ENCODE data around the gene CLEC4A.
A peak's percentile ranks its signal among the peaks of the same experiment; 100 is the strongest.
"Not testable (repeated sequence)": the region's sequence is repeated elsewhere in the genome, so short reads cannot be mapped to it uniquely, and the experiment has no call there.

Gene CLEC4A

DNA sequence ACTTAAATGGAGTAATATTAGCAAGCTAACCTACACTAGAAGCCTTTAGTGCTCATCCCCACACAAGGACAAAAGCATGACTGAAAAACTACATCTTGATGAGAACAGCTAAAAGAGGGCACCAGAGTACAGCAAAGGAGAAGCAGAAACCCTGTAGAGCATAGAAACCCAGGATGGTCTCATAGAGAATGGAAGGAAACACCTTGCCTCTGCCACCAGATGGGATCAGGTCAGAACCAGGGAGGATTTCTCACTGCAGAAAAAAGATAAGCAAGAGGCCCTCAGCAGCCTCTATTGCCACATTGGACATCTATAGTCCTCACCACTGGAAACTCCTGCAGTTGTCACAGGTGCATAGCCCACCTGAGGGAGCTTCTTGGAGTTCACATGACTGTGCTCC, 19.8 kb downstream of the CLEC4A start:
- H3K9me3 ChIP-seq (ENCODE audit: insufficient read depth, low read length), result peaks cover 36% of the 10 kb centered on the region
- no peaks in the 10 kb centered on the region for H3K36me3 ChIP-seq (ENCODE audit: insufficient read depth, insufficient read length, low read length)
- TF ChIP-seq SUZ12 (IDR thresholded peaks at IDR 0.05; ENCODE audit: extremely low read depth, insufficient read depth, insufficient read length) (no peak), ZNF274 (IDR thresholded peaks at IDR 0.05; ENCODE audit: low read depth, low read length) (no peak), YY1 (IDR thresholded peaks at IDR 0.05; ENCODE audit: insufficient read depth, insufficient read length) (no peak)
- H3K9ac ChIP-seq (ENCODE audit: insufficient read length, low read depth), result no peak overlapping the region
- no peak overlapping the region for H3K4me3 ChIP-seq (ENCODE audit: insufficient read length, low read depth)
- peaks cover 7% of the 10 kb centered on the region for H3K4me1 ChIP-seq (ENCODE audit: insufficient read depth, insufficient read length)
- H3K27me3 ChIP-seq (ENCODE audit: insufficient read depth, insufficient read length), result no peaks in the 10 kb centered on the region
- no peak for DNase-seq (ENCODE audit: low read depth, low spot score)

DNA sequence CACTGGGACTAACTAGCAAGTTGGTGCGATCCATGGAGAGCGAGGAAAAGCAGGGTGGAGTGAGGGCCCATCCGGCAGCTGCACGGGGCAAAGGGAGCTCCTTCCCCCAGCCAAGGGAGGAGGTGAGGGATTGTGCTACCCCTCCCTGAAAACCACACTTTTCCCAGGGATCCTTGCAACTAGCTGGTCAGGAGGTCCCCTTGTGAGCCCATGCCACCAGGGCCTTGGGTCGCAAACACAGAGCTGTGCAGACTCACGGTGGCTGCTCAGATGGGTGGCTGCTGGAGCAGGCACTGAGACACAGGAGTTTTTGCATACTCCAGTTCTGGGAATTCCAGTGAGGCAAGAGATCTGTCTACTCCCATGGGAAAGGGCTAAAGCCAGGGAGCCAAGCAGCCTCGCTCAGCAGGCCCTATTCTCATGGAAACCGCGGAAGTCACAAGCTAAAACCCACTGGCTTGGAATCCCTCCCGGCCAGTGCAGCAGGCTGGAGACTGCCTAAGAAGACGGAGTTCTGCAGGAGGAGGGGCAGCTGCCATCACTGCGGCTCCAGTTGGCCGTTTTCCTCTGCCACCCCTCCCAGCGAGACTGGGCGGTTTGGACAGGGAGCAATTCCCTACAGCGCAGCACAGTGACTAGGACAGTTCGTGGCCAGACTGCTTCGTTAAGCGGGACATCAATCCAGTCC, 22.5 kb downstream of the CLEC4A start:
- peak; percentile 99 for DNase-seq (ENCODE audit: low read depth, low spot score)
- Histone ChIP-seq H3K27me3 (ENCODE audit: insufficient read depth, insufficient read length) (no peaks in the 10 kb centered on the region), H3K36me3 (ENCODE audit: insufficient read depth, insufficient read length, low read length) (no peaks in the 10 kb centered on the region), H3K9ac (ENCODE audit: insufficient read length, low read depth) (peak overlapping the region; percentile 62), H3K4me1 (ENCODE audit: insufficient read depth, insufficient read length) (peaks cover 7% of the 10 kb centered on the region), H3K9me3 (ENCODE audit: insufficient read depth, low read length) (peaks cover 36% of the 10 kb centered on the region), H3K4me3 (ENCODE audit: insufficient read length, low read depth) (peak overlapping the region; percentile 16)
- TF ChIP-seq ZNF274 (IDR thresholded peaks at IDR 0.05; ENCODE audit: low read depth, low read length) (no peak), SUZ12 (IDR thresholded peaks at IDR 0.05; ENCODE audit: extremely low read depth, insufficient read depth, insufficient read length) (no peak), YY1 (IDR thresholded peaks at IDR 0.05; ENCODE audit: insufficient read depth, insufficient read length) (peak; percentile 41)

DNA sequence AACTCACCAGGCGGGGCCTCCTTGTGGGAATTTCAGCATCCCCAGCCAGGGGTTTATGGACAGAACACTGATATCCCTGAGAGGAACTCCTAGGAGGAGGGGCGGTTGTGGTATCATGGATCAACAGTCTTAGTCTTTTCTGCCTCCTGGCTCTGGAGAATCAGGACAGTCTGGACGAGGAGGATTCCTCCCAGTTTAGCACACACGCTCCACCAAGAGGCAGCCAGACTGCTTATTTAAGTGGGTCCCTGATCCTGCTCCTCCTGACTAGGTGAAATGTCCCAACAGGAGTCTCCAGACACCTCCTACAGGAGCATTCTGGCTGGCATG, 23.0 kb downstream of the CLEC4A start:
- peaks cover 7% of the 10 kb centered on the region for H3K4me1 ChIP-seq (ENCODE audit: insufficient read depth, insufficient read length)
- H3K9me3 ChIP-seq (ENCODE audit: insufficient read depth, low read length), result peaks cover 32% of the 10 kb centered on the region
- no peaks in the 10 kb centered on the region for H3K27me3 ChIP-seq (ENCODE audit: insufficient read depth, insufficient read length)
- peak overlapping the region; percentile 62 for H3K9ac ChIP-seq (ENCODE audit: insufficient read length, low read depth)
- H3K36me3 ChIP-seq (ENCODE audit: insufficient read depth, insufficient read length, low read length), result no peaks in the 10 kb centered on the region
- peak overlapping the region; percentile 16 for H3K4me3 ChIP-seq (ENCODE audit: insufficient read length, low read depth)
- no peak for DNase-seq (ENCODE audit: low read depth, low spot score)
- TF ChIP-seq ZNF274 (IDR thresholded peaks at IDR 0.05; ENCODE audit: low read depth, low read length), result no peak
- TF ChIP-seq YY1 (IDR thresholded peaks at IDR 0.05; ENCODE audit: insufficient read depth, insufficient read length), result peak; percentile 1

DNA sequence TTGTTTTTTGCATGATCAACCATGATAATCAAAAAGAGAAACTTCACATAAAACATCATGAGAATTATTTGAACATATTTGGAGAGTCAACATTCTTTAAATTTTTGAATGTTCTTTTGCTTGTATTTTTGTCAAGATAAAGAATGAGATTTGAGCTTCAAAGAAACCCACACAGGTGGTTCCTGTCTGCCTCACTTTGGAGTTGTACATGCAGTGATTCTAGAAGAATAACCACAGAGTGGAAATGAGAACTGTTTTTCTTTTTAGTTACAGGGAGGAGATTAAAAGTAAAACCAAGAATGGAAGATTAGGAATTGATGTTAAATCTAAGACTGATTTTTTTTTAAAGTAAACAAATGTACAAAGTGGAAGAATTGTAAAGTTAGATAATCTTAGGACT, 31.1 kb downstream of the CLEC4A start:
- no peaks in the 10 kb centered on the region for H3K4me1 ChIP-seq (ENCODE audit: insufficient read depth, insufficient read length)
- no peak for DNase-seq (ENCODE audit: low read depth, low spot score)
- no peak for TF ChIP-seq SUZ12 (IDR thresholded peaks at IDR 0.05; ENCODE audit: extremely low read depth, insufficient read depth, insufficient read length)
- TF ChIP-seq ZNF274 (IDR thresholded peaks at IDR 0.05; ENCODE audit: low read depth, low read length), result no peak
- TF ChIP-seq YY1 (IDR thresholded peaks at IDR 0.05; ENCODE audit: insufficient read depth, insufficient read length), result no peak
- H3K36me3 ChIP-seq (ENCODE audit: insufficient read depth, insufficient read length, low read length), result no peaks in the 10 kb centered on the region
- no peak overlapping the region for H3K4me3 ChIP-seq (ENCODE audit: insufficient read length, low read depth)
- H3K27me3 ChIP-seq (ENCODE audit: insufficient read depth, insufficient read length), result no peaks in the 10 kb centered on the region
- no peak overlapping the region for H3K9ac ChIP-seq (ENCODE audit: insufficient read length, low read depth)
- no peaks in the 10 kb centered on the region; the same call in none of the 2 replicates for H3K9me3 ChIP-seq (ENCODE audit: insufficient read depth, low read length)

DNA sequence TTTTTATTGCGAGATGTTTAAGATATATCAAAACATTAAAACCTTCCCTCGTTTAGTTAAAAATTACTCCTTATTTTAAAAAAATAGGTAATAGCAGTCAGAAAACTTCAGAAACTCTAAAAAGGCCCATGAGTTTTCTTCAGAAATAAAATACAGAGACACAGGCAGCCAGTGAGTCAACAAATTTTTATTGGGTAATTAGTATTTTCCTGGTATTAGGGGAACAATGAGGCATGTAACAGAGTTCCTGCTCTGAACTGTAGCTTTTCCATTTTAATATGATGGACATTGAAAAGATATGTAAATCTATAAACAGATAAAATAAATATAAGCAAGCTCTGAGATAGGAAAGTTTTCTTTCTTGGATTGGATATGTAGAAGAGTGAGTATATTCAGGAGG, 33.0 kb downstream of the CLEC4A start:
- no peak for TF ChIP-seq ZNF274 (IDR thresholded peaks at IDR 0.05; ENCODE audit: low read depth, low read length)
- no peak for TF ChIP-seq YY1 (IDR thresholded peaks at IDR 0.05; ENCODE audit: insufficient read depth, insufficient read length)
- no peak for TF ChIP-seq SUZ12 (IDR thresholded peaks at IDR 0.05; ENCODE audit: extremely low read depth, insufficient read depth, insufficient read length)
- no peak overlapping the region for H3K4me3 ChIP-seq (ENCODE audit: insufficient read length, low read depth)

DNA sequence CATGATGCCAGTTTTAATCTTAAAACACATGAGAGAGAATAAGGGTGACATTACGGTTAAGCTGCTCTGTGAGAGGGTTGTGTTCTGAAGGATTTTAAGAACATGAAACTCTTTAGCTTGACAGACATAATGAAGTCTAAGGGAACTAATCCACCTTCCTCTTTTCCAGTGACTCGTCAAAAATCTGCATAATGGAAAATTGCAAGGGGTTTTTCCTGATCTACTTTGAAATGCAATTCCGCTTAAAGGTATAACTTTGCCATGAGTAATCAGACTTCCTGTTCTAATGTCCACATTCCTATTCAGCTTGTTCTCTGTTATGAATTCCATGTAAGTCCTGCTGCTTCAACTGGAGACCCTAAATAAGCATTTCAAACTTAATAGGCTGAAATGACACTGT, 33.4 kb downstream of the CLEC4A start, which contains the start of gene ZNF705A:
TSS of gene ZNF705A (plus strand) at position 171 of the 400 bp plus-strand sequence. CDS start 15,611 bp downstream, outside the sequence.
- no peaks in the 10 kb centered on the region for H3K36me3 ChIP-seq (ENCODE audit: insufficient read depth, insufficient read length, low read length)
- no peak within 1 kb of the TSS for H3K9ac ChIP-seq (ENCODE audit: insufficient read length, low read depth)
- TF ChIP-seq YY1 (IDR thresholded peaks at IDR 0.05; ENCODE audit: insufficient read depth, insufficient read length), result no peak
- TF ChIP-seq SUZ12 (IDR thresholded peaks at IDR 0.05; ENCODE audit: extremely low read depth, insufficient read depth, insufficient read length), result no peak
- no peak for TF ChIP-seq ZNF274 (IDR thresholded peaks at IDR 0.05; ENCODE audit: low read depth, low read length)
- no peak for DNase-seq (ENCODE audit: low read depth, low spot score)
- no peaks in the 10 kb centered on the region for H3K27me3 ChIP-seq (ENCODE audit: insufficient read depth, insufficient read length)
- no peaks in the 10 kb centered on the region for H3K4me1 ChIP-seq (ENCODE audit: insufficient read depth, insufficient read length)
- no peak within 1 kb of the TSS for H3K4me3 ChIP-seq (ENCODE audit: insufficient read length, low read depth)
- no peaks in the 10 kb centered on the region; the same call in none of the 2 replicates for H3K9me3 ChIP-seq (ENCODE audit: insufficient read depth, low read length)

More for the DNA sequence above, 33.0 kb downstream of the CLEC4A start:
- no peak for DNase-seq (ENCODE audit: low read depth, low spot score)
- H3K9me3 ChIP-seq (ENCODE audit: insufficient read depth, low read length), result no peaks in the 10 kb centered on the region; the same call in none of the 2 replicates
- no peaks in the 10 kb centered on the region for H3K27me3 ChIP-seq (ENCODE audit: insufficient read depth, insufficient read length)
- no peak overlapping the region for H3K9ac ChIP-seq (ENCODE audit: insufficient read length, low read depth)
- no peaks in the 10 kb centered on the region for H3K4me1 ChIP-seq (ENCODE audit: insufficient read depth, insufficient read length)
- no peaks in the 10 kb centered on the region for H3K36me3 ChIP-seq (ENCODE audit: insufficient read depth, insufficient read length, low read length)

DNA sequence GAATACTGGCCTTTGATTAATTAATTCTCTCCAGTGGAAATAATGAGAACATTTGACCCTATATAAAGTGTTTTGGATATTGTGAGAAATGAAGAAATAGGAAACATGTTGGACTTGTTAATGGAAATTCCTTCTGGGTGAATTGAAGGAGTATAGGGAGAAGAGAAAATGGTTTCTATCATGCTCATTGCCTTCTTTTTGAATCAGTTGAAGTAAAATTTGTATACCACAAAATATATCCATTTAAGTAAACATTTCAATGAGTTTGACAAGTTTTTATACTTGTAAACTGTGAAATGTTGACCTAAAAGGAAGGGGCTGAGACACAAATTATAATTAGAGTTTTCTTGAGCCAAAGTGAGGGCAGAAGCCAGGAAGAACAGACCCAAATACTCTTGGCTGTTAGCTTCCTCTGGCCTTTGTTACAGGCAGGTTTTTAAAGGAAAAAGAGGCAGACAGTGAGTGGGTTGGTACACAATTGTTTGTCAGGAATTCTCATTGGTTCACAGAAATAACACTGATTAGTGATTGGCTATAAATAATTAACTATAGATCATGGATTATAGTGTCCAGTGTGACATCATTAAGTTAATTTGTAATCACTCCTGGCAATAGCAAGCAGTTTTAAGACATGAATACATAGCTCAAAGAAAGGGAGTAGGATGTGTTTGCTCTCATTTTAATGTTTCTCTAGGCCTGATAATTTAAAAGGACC, 34.2 kb downstream of the CLEC4A start:
- TF ChIP-seq ZNF274 (IDR thresholded peaks at IDR 0.05; ENCODE audit: low read depth, low read length) (no peak), YY1 (IDR thresholded peaks at IDR 0.05; ENCODE audit: insufficient read depth, insufficient read length) (no peak), SUZ12 (IDR thresholded peaks at IDR 0.05; ENCODE audit: extremely low read depth, insufficient read depth, insufficient read length) (no peak)
- no peak overlapping the region for H3K4me3 ChIP-seq (ENCODE audit: insufficient read length, low read depth)
- DNase-seq (ENCODE audit: low read depth, low spot score), result no peak
- H3K27me3 ChIP-seq (ENCODE audit: insufficient read depth, insufficient read length), result no peaks in the 10 kb centered on the region
- H3K9ac ChIP-seq (ENCODE audit: insufficient read length, low read depth), result no peak overlapping the region
- no peaks in the 10 kb centered on the region for H3K4me1 ChIP-seq (ENCODE audit: insufficient read depth, insufficient read length)
- H3K36me3 ChIP-seq (ENCODE audit: insufficient read depth, insufficient read length, low read length), result no peaks in the 10 kb centered on the region
- no peaks in the 10 kb centered on the region; the same call in none of the 2 replicates for H3K9me3 ChIP-seq (ENCODE audit: insufficient read depth, low read length)

DNA sequence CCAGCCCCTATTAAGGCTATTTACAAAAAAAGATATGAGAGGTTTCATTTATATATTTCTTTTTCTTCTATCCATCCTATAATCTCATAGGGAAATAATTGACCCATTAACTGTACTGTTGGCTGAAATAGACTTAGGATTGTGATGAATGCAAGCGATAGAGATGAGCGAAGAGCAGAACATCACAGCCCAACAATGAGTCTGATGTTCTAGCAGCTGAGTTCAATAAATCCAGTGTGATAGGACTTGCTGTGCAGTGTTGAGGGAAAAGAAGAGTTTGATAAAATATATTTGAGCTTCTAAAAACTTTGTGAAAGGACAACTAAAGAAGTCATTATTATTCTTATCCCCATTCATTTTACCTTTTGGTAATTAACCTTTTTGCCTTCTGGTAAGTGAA, 49.5 kb downstream of the CLEC4A start:
- not testable (repeated sequence) for H3K4me3 ChIP-seq (ENCODE audit: insufficient read length, low read depth); H3K9me3 ChIP-seq (ENCODE audit: insufficient read depth, low read length); DNase-seq (ENCODE audit: low read depth, low spot score); H3K4me1 ChIP-seq (ENCODE audit: insufficient read depth, insufficient read length); H3K9ac ChIP-seq (ENCODE audit: insufficient read length, low read depth); H3K36me3 ChIP-seq (ENCODE audit: insufficient read depth, insufficient read length, low read length); H3K27me3 ChIP-seq (ENCODE audit: insufficient read depth, insufficient read length)

DNA sequence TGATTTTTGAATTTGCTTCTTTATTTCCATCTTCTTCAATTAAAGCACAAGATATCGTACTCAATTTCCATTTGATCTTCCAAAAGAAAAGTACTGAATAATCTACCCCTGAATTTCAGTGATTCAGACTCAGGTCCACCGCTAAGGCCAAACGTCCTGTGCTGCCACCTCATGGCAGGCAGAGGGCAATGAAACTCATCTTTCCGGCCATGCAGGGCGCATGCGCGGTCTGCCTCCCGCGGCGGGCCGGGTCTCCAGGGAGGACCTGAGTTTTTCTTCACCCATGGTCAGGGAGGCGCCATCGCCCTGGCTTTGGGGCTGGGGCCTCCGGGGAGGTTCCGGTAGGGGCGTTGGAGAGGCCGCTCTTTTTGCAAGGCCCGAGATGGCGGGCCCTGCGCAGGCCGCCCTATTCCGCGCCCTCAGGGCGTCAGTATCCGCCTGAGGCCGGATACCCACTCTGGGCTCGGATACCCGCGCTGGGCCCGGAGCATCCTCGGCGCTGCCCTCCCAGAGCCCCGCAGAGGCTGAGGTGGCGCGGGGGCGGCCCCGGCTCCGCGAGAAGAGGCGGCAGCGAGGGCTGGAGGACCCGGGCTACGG, 56.7 kb downstream of the CLEC4A start:
- DNase-seq (ENCODE audit: low read depth, low spot score), result peak; percentile 36
- Histone ChIP-seq H3K9me3 (ENCODE audit: insufficient read depth, low read length) (peaks cover 20% of the 10 kb centered on the region; the same call in 1 of the 2 replicates), H3K9ac (ENCODE audit: insufficient read length, low read depth) (peak overlapping the region; percentile 85), H3K4me3 (ENCODE audit: insufficient read length, low read depth) (peak overlapping the region; percentile 60)
- not testable (repeated sequence) for H3K27me3 ChIP-seq (ENCODE audit: insufficient read depth, insufficient read length); H3K4me1 ChIP-seq (ENCODE audit: insufficient read depth, insufficient read length); H3K36me3 ChIP-seq (ENCODE audit: insufficient read depth, insufficient read length, low read length)

DNA sequence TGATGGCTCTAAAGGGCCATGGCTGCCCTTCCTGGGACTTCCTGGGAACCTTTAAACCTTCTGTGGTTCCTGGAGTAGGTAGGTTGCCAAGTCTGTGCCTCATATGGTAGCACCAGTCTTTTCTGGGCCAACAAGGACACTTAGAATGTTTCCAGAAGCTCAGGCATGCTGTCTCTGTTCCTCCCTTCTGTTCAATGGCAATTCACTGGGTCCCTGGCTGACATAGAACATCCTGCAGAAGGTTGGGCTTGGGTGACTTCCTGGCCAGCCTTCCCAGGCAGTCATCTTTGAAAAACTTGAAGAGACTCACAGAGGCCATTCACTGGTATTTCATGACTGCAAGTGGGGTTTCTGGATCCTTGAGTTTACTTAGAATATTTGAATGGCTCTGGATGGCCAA, 57.9 kb downstream of the CLEC4A start:
- not testable (repeated sequence) for DNase-seq (ENCODE audit: low read depth, low spot score); H3K36me3 ChIP-seq (ENCODE audit: insufficient read depth, insufficient read length, low read length); H3K4me1 ChIP-seq (ENCODE audit: insufficient read depth, insufficient read length); H3K9ac ChIP-seq (ENCODE audit: insufficient read length, low read depth); H3K4me3 ChIP-seq (ENCODE audit: insufficient read length, low read depth); H3K27me3 ChIP-seq (ENCODE audit: insufficient read depth, insufficient read length)
- peaks cover 20% of the 10 kb centered on the region; the same call in 1 of the 2 replicates for H3K9me3 ChIP-seq (ENCODE audit: insufficient read depth, low read length)

Measured in NT2/D1 (cell line).